ENCODE data around the gene RBM19.

The RBM19 gene

DNA sequence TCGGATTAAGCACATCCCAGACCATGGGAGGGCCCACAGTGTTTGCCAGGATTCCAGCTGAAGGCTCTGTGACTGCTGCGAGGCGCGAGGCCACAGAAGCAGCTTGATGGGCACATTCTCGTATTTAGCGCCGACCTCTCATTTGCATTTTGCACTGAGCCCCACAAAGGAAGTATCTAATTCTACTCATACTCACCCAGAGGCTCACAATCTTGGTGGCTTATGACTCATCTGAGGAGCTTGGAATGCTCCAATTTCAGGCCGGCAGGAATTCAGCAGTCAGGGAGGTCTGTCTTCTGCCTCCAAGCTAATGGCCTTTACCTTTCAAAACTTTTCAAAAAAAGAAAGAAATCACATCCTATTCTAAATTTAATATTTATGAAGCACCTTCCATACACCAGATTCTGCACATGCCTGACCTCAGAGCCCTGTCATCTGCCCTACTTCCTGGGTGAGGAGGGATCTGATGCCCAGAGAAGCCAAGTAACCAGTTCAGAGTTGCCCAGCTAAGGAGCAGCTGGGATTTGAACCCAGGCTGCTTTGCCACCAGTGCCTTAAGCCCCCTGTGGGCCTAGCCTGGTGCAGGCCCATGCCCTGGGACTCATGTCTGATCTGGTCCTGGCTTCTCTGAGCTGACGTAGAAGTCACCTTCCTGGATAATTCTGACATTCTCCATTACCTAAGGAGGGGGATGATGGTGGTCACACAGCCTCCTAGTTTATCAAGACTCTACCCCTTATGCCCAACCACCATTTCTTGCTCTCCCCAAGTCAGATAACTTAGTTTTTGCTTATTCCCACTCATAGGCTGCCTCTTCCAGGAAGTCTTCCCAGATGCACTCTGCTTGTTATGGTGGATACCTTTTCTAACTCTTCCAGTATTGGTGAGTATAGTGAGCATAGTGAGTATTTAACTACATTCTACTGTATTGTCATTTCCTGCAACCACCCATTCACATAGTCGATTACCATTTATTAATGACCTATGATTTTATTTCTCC lies 198.9 kb downstream of the RBM19 start:
- no peak for FAIRE-seq

Data from colon (tissue), 2 donors.